Ramos (cell line): ENCODE measurements around the gene RGL4.
"Not testable (repeated sequence)": the region's sequence is repeated elsewhere in the genome, so short reads cannot be mapped to it uniquely, and the experiment has no call there.

ENCODE experiments used
- in situ Hi-C: fragments of 300-500 bp; cut with MboI; formaldehyde crosslinking; loops from one replicate; pipeline ENCODE4 v1.14.3; 2022; ENCODE audit warnings: low sequenced_read_pairs; ENCODE audit not compliant: unreplicated experiment

RGL4 gene

DNA sequence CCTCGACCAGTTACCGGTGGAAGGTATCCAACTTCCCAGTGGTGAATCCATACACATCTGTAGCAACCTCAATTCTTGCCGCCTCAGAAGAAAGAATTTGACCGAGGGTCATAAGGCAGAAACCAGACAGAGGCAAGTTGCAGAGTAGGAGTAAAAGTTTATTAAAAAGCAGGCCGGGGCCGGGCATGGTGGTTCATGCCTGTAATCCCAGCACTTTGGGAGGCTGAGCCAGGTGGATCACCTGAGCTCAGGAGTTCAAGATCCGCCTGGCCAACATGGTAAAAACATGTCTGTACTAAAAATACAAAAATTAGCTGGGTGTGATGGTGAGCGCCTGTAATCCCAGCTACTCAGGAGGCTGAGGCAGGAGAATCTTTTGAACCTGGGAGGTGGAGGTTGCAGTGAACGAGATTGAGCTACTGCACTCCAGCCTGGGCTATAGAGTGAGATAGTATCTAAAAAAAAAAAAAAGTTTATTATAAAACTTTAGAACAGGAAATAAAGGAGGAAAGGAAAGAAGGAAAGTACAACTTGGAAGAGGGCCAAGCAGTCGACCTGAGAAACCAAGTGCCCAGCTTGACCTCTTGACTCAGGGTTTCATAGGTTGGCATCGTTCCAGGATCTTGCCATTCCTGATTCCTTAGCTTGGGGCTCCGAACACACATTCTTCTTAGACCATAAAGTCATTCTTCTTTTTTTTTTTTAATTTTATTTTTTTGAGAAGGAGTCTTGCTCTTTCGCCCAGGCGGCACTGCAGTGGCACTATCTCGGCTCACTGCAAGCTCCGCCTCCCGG, 27.8 kb downstream of the RGL4 start:
- in situ Hi-C loops = no loop called here

DNA sequence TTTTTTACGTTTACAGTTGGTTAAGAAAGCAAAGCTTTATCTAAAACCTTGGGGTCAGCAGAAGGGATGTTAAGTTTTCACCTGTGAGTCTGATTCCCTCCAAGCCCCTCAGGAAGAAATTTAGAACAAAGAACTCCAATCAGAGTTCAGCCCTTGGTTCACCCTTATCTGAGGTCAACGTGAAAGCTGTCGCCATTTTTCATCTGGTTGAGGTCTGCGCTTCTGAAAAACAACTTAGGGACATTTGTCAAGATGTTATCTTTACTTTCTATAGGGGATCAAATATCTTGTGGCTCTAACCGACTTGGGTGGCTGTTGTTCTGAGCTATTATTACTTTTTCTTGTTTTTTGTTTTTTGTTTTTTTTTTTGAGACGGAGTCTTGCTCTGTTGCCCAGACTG, 30.0 kb downstream of the RGL4 start:
- in situ Hi-C loops = no loop called here

DNA sequence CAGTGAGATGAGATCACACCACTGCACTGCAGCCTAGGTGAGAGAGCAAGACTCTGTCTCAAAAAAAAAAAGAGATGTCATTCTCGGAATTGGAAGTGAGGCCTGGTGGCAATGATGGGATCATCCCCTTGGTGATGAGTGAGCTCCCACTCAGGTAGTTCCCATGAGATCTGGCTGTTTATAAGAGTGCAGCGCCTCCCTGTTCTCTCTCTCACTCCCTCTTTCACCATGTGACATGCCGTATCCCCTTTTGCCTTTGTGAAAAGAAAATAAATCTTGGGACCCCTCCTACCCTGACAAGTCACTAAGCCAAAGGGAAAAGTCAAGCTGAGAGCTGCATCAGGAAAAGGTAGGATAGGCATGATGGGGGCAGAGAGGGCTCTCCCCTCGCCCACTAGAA, 31.3 kb downstream of the RGL4 start:
- in situ Hi-C loops = no loop called here

- in situ Hi-C loops = no loop called here
These were observed 31.9 kb downstream of the RGL4 start for GRCh38 chr22:23722724-23723123.

DNA sequence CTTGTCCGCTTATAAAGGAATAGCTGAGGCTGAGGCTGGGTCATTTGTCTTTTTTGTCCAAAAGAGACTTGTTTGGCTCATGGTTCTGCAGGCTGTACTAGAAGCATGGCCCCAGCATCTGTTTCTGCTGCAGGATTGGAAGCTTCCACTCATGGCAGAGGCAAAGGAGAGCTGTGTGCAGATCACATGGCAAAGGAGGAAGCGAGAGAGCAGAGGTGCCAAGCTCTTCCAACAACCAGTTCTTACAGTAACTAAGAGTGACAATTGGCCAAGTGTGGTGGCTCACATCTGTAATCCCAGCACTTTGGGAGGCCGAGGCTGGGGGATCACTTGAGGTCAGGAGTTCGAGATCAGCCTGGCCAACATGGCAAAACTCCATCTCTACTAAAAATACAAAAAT, 37.3 kb downstream of the RGL4 start:
- in situ Hi-C loops = not testable (repeated sequence)

DNA sequence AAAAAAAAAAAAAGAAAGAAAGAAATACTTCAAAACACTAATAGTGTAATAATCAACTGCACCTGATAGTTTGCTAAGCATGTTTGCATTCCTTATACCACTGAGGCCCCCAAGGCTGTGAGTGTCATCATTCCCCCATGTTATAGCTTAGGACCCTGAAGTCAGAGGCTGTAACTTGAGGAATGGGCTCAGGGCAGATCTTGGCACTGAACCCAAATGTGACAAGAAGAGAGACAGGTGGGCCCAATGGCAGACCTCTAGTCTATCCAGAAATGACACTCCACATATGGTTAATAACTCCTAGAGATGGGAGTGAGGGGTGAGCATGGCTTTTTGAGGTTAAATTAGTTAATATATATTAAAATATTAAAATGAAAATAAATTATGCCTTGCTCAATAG, 46.9 kb downstream of the RGL4 start:
- in situ Hi-C loops = no loop called here

GRCh38 chr22:23742505-23743264, 51.9 kb downstream of the RGL4 start:
- in situ Hi-C loops = no loop called here

DNA sequence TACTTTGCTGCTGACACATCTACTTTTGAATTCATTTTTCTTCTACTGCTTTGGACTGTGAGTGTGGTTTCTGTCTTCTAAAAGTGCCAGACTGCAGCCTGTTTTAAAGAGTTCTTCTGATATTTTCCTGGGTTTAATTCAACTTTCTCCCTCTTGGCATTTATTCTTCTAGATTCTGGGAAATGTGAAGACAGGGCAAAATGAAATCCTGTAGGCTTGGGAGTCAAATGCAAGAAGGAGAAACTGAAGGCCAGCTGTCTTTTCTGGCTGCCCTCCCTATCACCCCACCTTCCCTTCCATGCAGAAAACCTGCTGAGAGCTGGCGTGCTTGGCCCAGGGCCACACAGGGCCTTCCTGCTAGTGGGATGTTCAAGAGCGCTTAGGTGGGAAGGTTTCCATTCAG, 52.5 kb downstream of the RGL4 start:
- in situ Hi-C loops = no loop called here

GRCh38 chr22:23744001-23744400, 53.2 kb downstream of the RGL4 start:
- in situ Hi-C loops = no loop called here

GRCh38 chr22:23744485-23744884, 53.7 kb downstream of the RGL4 start:
- in situ Hi-C loops = no loop called here

DNA sequence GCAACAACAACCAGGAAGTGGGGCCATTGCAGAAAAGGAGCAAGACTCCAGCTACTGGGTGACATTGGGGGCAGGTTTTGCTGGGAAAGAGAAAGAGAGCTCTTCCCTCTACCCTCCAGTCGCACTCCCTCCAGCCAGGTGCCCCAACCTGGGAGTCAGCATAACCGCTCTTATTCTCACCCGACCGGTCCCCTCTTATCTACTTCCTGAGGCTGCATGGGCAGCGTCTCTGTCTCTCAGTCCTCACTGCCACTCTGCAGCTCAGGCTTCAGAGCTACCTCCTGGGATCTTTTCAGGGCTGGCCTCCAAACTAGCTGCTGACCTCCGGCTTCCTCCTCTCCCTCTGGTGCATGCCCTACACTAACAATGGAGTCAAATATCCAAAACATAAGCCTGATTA, 55.0 kb downstream of the RGL4 start:
- in situ Hi-C loops = no loop called here
